Neural progenitor cell (in vitro differentiated cells): Measurements from ENCODE around the gene TOP2B. TPM values are rescaled to one million over a fixed set of nuclear protein-coding genes. Genes with fewer than 3 reads are reported as not detected.

Experiments
- DNase-seq: peaks from one replicate; pipeline ENCODE4 v3.0.0-alpha.2; 2016; ENCODE audit warnings: low spot score
- H2AFZ ChIP-seq: fragments of 200-600 bp; sonication (generic); replicated peaks from 2 replicates; pipeline ENCODE4 v1.6.1; 2016; ENCODE audit warnings: antibody characterized with exemption
- H3F3A ChIP-seq: fragments of 200-600 bp; sonication (generic); 2 replicates; pipeline ENCODE4 v1.6.1; 2016; ENCODE audit warnings: antibody characterized with exemption, low read depth
- H3K27ac ChIP-seq: fragments of 200-600 bp; sonication (generic); 2 replicates; pipeline ENCODE4 v1.5.1; 2016; ENCODE audit warnings: mild to moderate bottlenecking
- H3K27me3 ChIP-seq: fragments of 200-600 bp; sonication (generic); 2 replicates; pipeline ENCODE4 v1.6.1; 2016; ENCODE audit warnings: mild to moderate bottlenecking, moderate library complexity
- H3K36me3 ChIP-seq: fragments of 200-600 bp; sonication (generic); 2 replicates; pipeline ENCODE4 v1.5.1; 2016
- H3K4me1 ChIP-seq: fragments of 200-600 bp; sonication (generic); 2 replicates; pipeline ENCODE4 v1.6.1; 2016; ENCODE audit warnings: mixed run types
- H3K4me2 ChIP-seq: fragments of 200-600 bp; sonication (generic); 2 replicates; pipeline ENCODE4 v1.6.1; 2016
- H3K4me3 ChIP-seq: fragments of 200-600 bp; sonication (generic); 2 replicates; pipeline ENCODE4 v1.5.1; 2016
- H3K79me2 ChIP-seq: fragments of 200-600 bp; sonication (generic); 2 replicates; pipeline ENCODE4 v1.6.1; 2016; ENCODE audit warnings: low read depth
- H3K9ac ChIP-seq: fragments of 200-600 bp; sonication (generic); 2 replicates; pipeline ENCODE4 v1.6.1; 2016
- H3K9me3 ChIP-seq: fragments of 200-600 bp; sonication (generic); 2 replicates; pipeline ENCODE4 v1.5.1; 2016; ENCODE audit warnings: low read depth
- H4K20me1 ChIP-seq: fragments of 200-600 bp; sonication (generic); 2 replicates; pipeline ENCODE4 v1.6.1; 2016; ENCODE audit warnings: low read depth
- H3K27ac Mint-ChIP-seq: 3 replicates; pipeline ENCODE4 v1.8.0; 2021; ENCODE audit warnings: mixed read lengths
- H3K27me3 Mint-ChIP-seq: 2 replicates; pipeline ENCODE4 v1.8.0; 2022; ENCODE audit warnings: low read depth, mild to moderate bottlenecking, inconsistent platforms, moderate library complexity, mixed read lengths; ENCODE audit not compliant: insufficient read depth
- H3K36me3 Mint-ChIP-seq: 3 replicates; pipeline ENCODE4 v1.8.0; 2021; ENCODE audit warnings: mixed read lengths
- H3K4me1 Mint-ChIP-seq: 3 replicates; pipeline ENCODE4 v1.8.0; 2021; ENCODE audit warnings: mixed read lengths
- H3K4me3 Mint-ChIP-seq: 3 replicates; pipeline ENCODE4 v1.8.0; 2021; ENCODE audit warnings: mild to moderate bottlenecking, moderate library complexity, mixed read lengths
- H3K9me3 Mint-ChIP-seq: 3 replicates; pipeline ENCODE4 v1.8.0; 2020; ENCODE audit warnings: mixed read lengths
- CTCF ChIP-seq: fragments of 200-600 bp; sonication (generic); IDR thresholded peaks from 2 replicates; pipeline ENCODE4 v1.5.1; 2017; ENCODE audit warnings: antibody characterized with exemption, mild to moderate bottlenecking
- EZH2 ChIP-seq: fragments of 200-600 bp; sonication (generic); IDR thresholded peaks from 2 replicates; pipeline ENCODE4 v1.6.1; 2017; ENCODE audit warnings: antibody characterized with exemption, mild to moderate bottlenecking, moderate library complexity
- EZH2phosphoT487 ChIP-seq: fragments of 200-600 bp; sonication (generic); IDR thresholded peaks from 2 replicates; pipeline ENCODE4 v1.6.1; 2017; ENCODE audit warnings: antibody characterized with exemption
- total RNA-seq: library from RNA; depleted of rRNA; stranded (reverse); fragments of >200 nt; gene quantifications from 2 replicates; pipeline ENCODE4 v1.2.3, GENCODE V29; 2015; ENCODE audit warnings: low replicate concordance

Gene TOP2B
- total RNA-seq, 1 donor from 2014 or later, result 327 TPM

GRCh38 chr3:25648107-25648535, 16.6 kb downstream of the TOP2B start:
- H3K36me3 Mint-ChIP-seq, result peaks cover 45% of the 10 kb centered on the region
- H3K4me2 ChIP-seq, result no peak overlapping the region
- no peaks in the 10 kb centered on the region for H3K9me3 ChIP-seq
- peak; percentile 88 for DNase-seq
- no peak overlapping the region for H3K4me3 Mint-ChIP-seq
- TF ChIP-seq CTCF (peak; percentile 93), EZH2 (no peak), EZH2phosphoT487 (no peak)
- H3F3A ChIP-seq, result peaks cover 12% of the 10 kb centered on the region
- no peaks in the 10 kb centered on the region for H3K27me3 Mint-ChIP-seq
- peaks cover 33% of the 10 kb centered on the region for H4K20me1 ChIP-seq
- no peak overlapping the region for H2AFZ ChIP-seq
- no peaks in the 10 kb centered on the region for H3K27me3 ChIP-seq
- H3K9ac ChIP-seq, result no peak overlapping the region
- H3K4me1 Mint-ChIP-seq, result peaks cover 6% of the 10 kb centered on the region
- peak overlapping the region; percentile 71 for H3K27ac Mint-ChIP-seq
- H3K27ac ChIP-seq, result no peak overlapping the region
- no peaks in the 10 kb centered on the region for H3K4me1 ChIP-seq
- H3K9me3 Mint-ChIP-seq, result peaks cover 36% of the 10 kb centered on the region
- H3K36me3 ChIP-seq, result no peaks in the 10 kb centered on the region
- peaks cover 100% of the 10 kb centered on the region for H3K79me2 ChIP-seq
- H3K4me3 ChIP-seq, result no peak overlapping the region

GRCh38 chr3:25635038-25635437, 29.7 kb downstream of the TOP2B start:
- no peaks in the 10 kb centered on the region for H3K9me3 ChIP-seq
- peaks cover 7% of the 10 kb centered on the region for H4K20me1 ChIP-seq
- no peaks in the 10 kb centered on the region for H3K27me3 ChIP-seq
- H3K36me3 ChIP-seq, result peaks cover 9% of the 10 kb centered on the region
- H3K4me3 ChIP-seq, result no peak overlapping the region
- Mint-ChIP-seq H3K27me3 (no peaks in the 10 kb centered on the region), H3K4me3 (no peak overlapping the region), H3K27ac (no peak overlapping the region), H3K36me3 (peaks cover 24% of the 10 kb centered on the region), H3K9me3 (no peaks in the 10 kb centered on the region), H3K4me1 (no peaks in the 10 kb centered on the region)
- no peaks in the 10 kb centered on the region for H3K4me1 ChIP-seq
- H3F3A ChIP-seq, result no peaks in the 10 kb centered on the region
- no peak overlapping the region for H2AFZ ChIP-seq
- H3K27ac ChIP-seq, result no peak overlapping the region
- DNase-seq, result no peak
- no peak overlapping the region for H3K4me2 ChIP-seq
- TF ChIP-seq EZH2, result no peak
- no peak for TF ChIP-seq EZH2phosphoT487
- no peak for TF ChIP-seq CTCF
- no peaks in the 10 kb centered on the region for H3K79me2 ChIP-seq
- H3K9ac ChIP-seq, result no peak overlapping the region

- H3K27ac Mint-ChIP-seq, result no peak overlapping the region
Measured at GRCh38 chr3:25633919-25634318, 30.8 kb downstream of the TOP2B start.

More at GRCh38 chr3:25633919-25634318, 30.8 kb downstream of the TOP2B start:
- Histone ChIP-seq H3K4me3 (no peak overlapping the region), H3K9ac (no peak overlapping the region), H3K9me3 (no peaks in the 10 kb centered on the region), H3K4me1 (no peaks in the 10 kb centered on the region), H3K79me2 (no peaks in the 10 kb centered on the region), H3K27me3 (no peaks in the 10 kb centered on the region), H4K20me1 (peaks cover 7% of the 10 kb centered on the region), H3K27ac (no peak overlapping the region), H3F3A (no peaks in the 10 kb centered on the region), H3K4me2 (no peak overlapping the region), H3K36me3 (peaks cover 18% of the 10 kb centered on the region), H2AFZ (no peak overlapping the region)
- peaks cover 28% of the 10 kb centered on the region for H3K36me3 Mint-ChIP-seq
- H3K27me3 Mint-ChIP-seq, result no peaks in the 10 kb centered on the region
- DNase-seq, result no peak
- no peaks in the 10 kb centered on the region for H3K4me1 Mint-ChIP-seq
- H3K9me3 Mint-ChIP-seq, result no peaks in the 10 kb centered on the region
- no peak overlapping the region for H3K4me3 Mint-ChIP-seq
- no peak for TF ChIP-seq EZH2phosphoT487
- TF ChIP-seq CTCF, result no peak
- no peak for TF ChIP-seq EZH2
